Endothelial cell of umbilical vein (primary cell): ENCODE data around the gene ACTR3C. TPM values are rescaled to one million over a fixed set of nuclear protein-coding genes. Genes with fewer than 3 reads are reported as not detected.

Experiments
- BruUV-seq: library from RNA; stranded (reverse); fragments of 400-500 nt; replicated peaks from 2 replicates; lab custom pipeline; 2021; lab: Mats Ljungman, UMichigan
- CTCF ChIA-PET: fragments of 300-600, 350-600 bp; sonication (Branson Sonifier 250); formaldehyde crosslinking; loops from one replicate; lab custom pipeline; 2021; ENCODE audit warnings: antibody characterized with exemption, inconsistent platforms; lab: Charles Lee
- POLR2A ChIA-PET: fragments of 300-600, 350-600 bp; sonication (Branson Sonifier 250); formaldehyde crosslinking; loops from one replicate; lab custom pipeline; 2021; ENCODE audit warnings: antibody characterized with exemption, inconsistent platforms; lab: Charles Lee
- DNase-seq: peaks from one replicate; pipeline ENCODE4 v3.0.0-alpha.2; 2011; ENCODE audit warnings: low read depth, low spot score
- FAIRE-seq: peaks from 2 replicates; lab custom pipeline; 2011; peaks lifted over from hg19 to GRCh38; lab: Jason Lieb, UNC
- H2AFZ ChIP-seq: 2 replicates; pipeline ENCODE4 v1.6.0; 2012; ENCODE audit warnings: low read depth, low read length, control low read depth, inconsistent platforms
- H3K27ac ChIP-seq: 2 replicates; pipeline ENCODE4 v1.5.1; 2011; ENCODE audit warnings: low read depth, mild to moderate bottlenecking, control low read depth, low read length, moderate library complexity; ENCODE audit not compliant: insufficient read depth
- H3K27me3 ChIP-seq, 2 experiments: 2 replicates each; pipeline versions ENCODE4 v1.6.0 to v1.6.1; 2011; ENCODE audit warnings: low read length in 2 of 2, mixed read lengths in 1 of 2; ENCODE audit not compliant: control insufficient read depth in 2 of 2, insufficient read depth in 2 of 2
- H3K36me3 ChIP-seq, 2 experiments: 2 replicates in 1 of 2; 3 replicates in 1 of 2; pipeline ENCODE4 v1.5.1; 2011; ENCODE audit warnings: low read length in 2 of 2, mild to moderate bottlenecking in 1 of 2, moderate library complexity in 1 of 2; ENCODE audit not compliant: control insufficient read depth in 2 of 2, insufficient read depth in 2 of 2; ENCODE audit errors: extremely low read depth in 1 of 2
- H3K4me1 ChIP-seq: 3 replicates; pipeline ENCODE4 v1.5.1; 2011; ENCODE audit warnings: mild to moderate bottlenecking, low read length; ENCODE audit not compliant: control insufficient read depth, insufficient read depth; ENCODE audit errors: extremely low read depth
- H3K4me2 ChIP-seq: 2 replicates; pipeline ENCODE4 v1.6.1; 2011; ENCODE audit warnings: low read length, control low read depth, mixed read lengths; ENCODE audit not compliant: insufficient read depth
- H3K4me3 ChIP-seq, 3 experiments: fragments of 200-600 bp in 1 of 3; sonication (generic), shearing (Covaris generic) in 1 of 3; replicated peaks in 1 of 3; 2 replicates each; pipeline ENCODE4 v1.5.1; 2011 to 2016; ENCODE audit warnings: control low read depth in 3 of 3, low read length in 3 of 3, mild to moderate bottlenecking in 2 of 3, inconsistent platforms in 1 of 3, low read depth in 1 of 3, moderate library complexity in 1 of 3; ENCODE audit not compliant: insufficient read depth in 1 of 3
- H3K79me2 ChIP-seq: 2 replicates; pipeline ENCODE4 v1.6.0; 2012; ENCODE audit warnings: low read length, inconsistent platforms; ENCODE audit not compliant: control insufficient read depth, insufficient read depth
- H3K9ac ChIP-seq: replicated peaks from 2 replicates; pipeline ENCODE3; 2011; ENCODE audit warnings: low read length, control low read depth; ENCODE audit not compliant: insufficient read depth; ENCODE audit errors: extremely low read depth
- H3K9me1 ChIP-seq: replicated peaks from 3 replicates; pipeline ENCODE4 v1.6.0; 2011; ENCODE audit warnings: mild to moderate bottlenecking, low read length; ENCODE audit not compliant: control insufficient read depth, insufficient read depth; ENCODE audit errors: extremely low read depth
- H3K9me3 ChIP-seq: replicated peaks from 2 replicates; pipeline ENCODE4 v1.5.1; 2012; ENCODE audit warnings: low read length, inconsistent platforms; ENCODE audit not compliant: control insufficient read depth, insufficient read depth
- H4K20me1 ChIP-seq: replicated peaks from 2 replicates; pipeline ENCODE3; 2011; ENCODE audit warnings: mild to moderate bottlenecking, low read length; ENCODE audit not compliant: control insufficient read depth, insufficient read depth; ENCODE audit errors: extremely low read depth
- EZH2 ChIP-seq: IDR thresholded peaks from 2 replicates; pipeline ENCODE4 v1.6.1; 2012; ENCODE audit warnings: borderline replicate concordance, low read depth, mild to moderate bottlenecking, moderate library complexity, low read length, inconsistent platforms; ENCODE audit not compliant: severe bottlenecking
- FOS ChIP-seq: IDR thresholded peaks from 2 replicates; pipeline ENCODE4 v1.6.1; 2011; ENCODE audit warnings: mild to moderate bottlenecking, low read length, moderate library complexity, borderline replicate concordance; ENCODE audit not compliant: insufficient read depth
- GATA2 ChIP-seq: IDR thresholded peaks from 2 replicates; pipeline ENCODE4 v1.7.0; 2011; ENCODE audit warnings: low read depth, mild to moderate bottlenecking, moderate library complexity, mixed read lengths, low read length; ENCODE audit not compliant: insufficient read length, insufficient read depth
- JUN ChIP-seq: IDR thresholded peaks from 2 replicates; pipeline ENCODE4 v1.6.1; 2011; ENCODE audit warnings: borderline replicate concordance, low read depth; ENCODE audit not compliant: insufficient read length, insufficient read depth
- MYC ChIP-seq: IDR thresholded peaks from one replicate; pipeline ENCODE4 v1.6.1; 2011; ENCODE audit warnings: mild to moderate bottlenecking, low read depth, low read length
- POLR2A ChIP-seq: IDR thresholded peaks from 2 replicates; pipeline ENCODE4 v1.6.1; 2012; ENCODE audit warnings: low read depth, mild to moderate bottlenecking, control low read depth, low read length
- POLR2AphosphoS5 ChIP-seq: IDR thresholded peaks from 2 replicates; pipeline ENCODE4 v1.6.1; 2012; ENCODE audit warnings: low read depth, mild to moderate bottlenecking, control low read depth, low read length, moderate library complexity; ENCODE audit not compliant: insufficient read depth
- dilution Hi-C: fragments of 300-500 bp; cut with MboI; formaldehyde crosslinking; loops from one replicate; pipeline ENCODE4 v1.15.0; 2019; ENCODE audit warnings: low sequenced_read_pairs; ENCODE audit not compliant: extremely low pct_ligation_motif_present
- intact Hi-C: fragments of 100-400 bp; cut with micrococcal nuclease; formaldehyde crosslinking; loops from one replicate; pipeline ENCODE4 v1.10.0; 2022
- polyA plus RNA-seq, 4 experiments: library from polyadenylated mRNA; depleted of rRNA in 3 of 4; stranded (reverse) in 3 of 4; unstranded in 1 of 4; fragments of >200 nt; gene quantifications; 2 replicates each; pipeline versions ENCODE4 v1.2.1 to v1.2.3, GENCODE V29; 2011 to 2012; ENCODE audit warnings: missing spikeins in 1 of 4
- total RNA-seq: library from RNA; stranded (reverse); gene quantifications from 2 replicates; pipeline ENCODE4 v1.2.3, GENCODE V29; 2021
- TF ChIP-seq, protein P1 (sequence below): IDR thresholded peaks from 2 replicates; pipeline ENCODE4 v1.6.1; 2011; ENCODE audit not compliant: insufficient read depth, insufficient read length
- TF ChIP-seq, protein P2 (sequence below), 2 donors: IDR thresholded peaks; 1 replicate in 1 of 2; 2 replicates in 1 of 2; pipeline ENCODE4 v1.5.1; 2011; ENCODE audit warnings: low read length in 2 of 2, mild to moderate bottlenecking in 2 of 2, moderate library complexity in 2 of 2, control low read depth in 1 of 2, inconsistent platforms in 1 of 2, low read depth in 1 of 2; ENCODE audit not compliant: insufficient read depth in 1 of 2; ENCODE audit errors: extremely low read depth in 1 of 2

ACTR3C gene
- total and polyA plus RNA-seq, 2 donors (not counting 3 experiments of a cell fraction or from before 2014, with no cell fraction given) = 0.33 TPM; not detected in 1

DNA sequence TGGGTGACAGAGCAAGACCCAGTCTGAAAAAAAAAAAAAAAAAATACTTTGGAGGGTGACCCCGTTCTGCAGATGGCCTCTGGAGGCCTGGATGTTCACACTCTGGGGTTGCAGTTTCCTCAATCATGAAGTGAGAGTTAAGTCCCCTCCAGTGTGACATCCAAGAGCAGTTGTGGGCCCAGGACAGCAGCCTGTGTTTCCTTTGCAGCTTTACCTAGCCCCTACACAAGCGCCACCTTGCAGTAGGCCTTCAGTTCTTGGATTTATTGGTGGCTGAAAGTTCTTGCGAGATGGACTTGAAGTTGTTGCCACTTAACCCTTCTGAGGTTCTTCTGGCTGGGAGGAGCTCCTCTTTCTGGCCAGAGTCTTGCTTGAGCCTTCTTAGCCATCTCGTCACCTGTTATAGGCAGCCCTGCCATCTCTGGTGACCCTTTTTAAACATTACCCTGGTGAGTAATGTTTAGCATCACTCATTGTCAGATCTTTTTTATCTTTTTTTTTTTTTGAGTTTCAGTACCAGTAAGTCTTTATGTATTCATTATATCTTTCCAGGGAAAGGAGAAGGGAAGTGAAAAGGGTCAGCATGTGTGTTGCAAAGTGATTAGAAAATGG, 3.4 kb upstream of the ACTR3C start:
- CTCF ChIA-PET = no interaction called here
- FAIRE-seq = no peak
- H3K9me3 ChIP-seq = no peaks in the 10 kb centered on the region
- no peak overlapping the region for H3K27ac ChIP-seq
- DNase-seq = no peak
- peaks cover 3% of the 10 kb centered on the region for H3K4me1 ChIP-seq
- POLR2A ChIA-PET = no interaction called here
- H3K27me3 ChIP-seq = no peaks in the 10 kb centered on the region
- no TSS peak for BruUV-seq
- intact Hi-C loops = no loop called here
- no peak overlapping the region for H3K4me3 ChIP-seq
- no peak overlapping the region for H2AFZ ChIP-seq
- TF ChIP-seq JUN = no peak
- TF ChIP-seq EZH2 = no peak
- no peak for TF ChIP-seq MYC
- TF ChIP-seq GATA2 = no peak
- TF ChIP-seq FOS = no peak
- H3K9ac ChIP-seq = no peak overlapping the region
- H4K20me1 ChIP-seq = no peaks in the 10 kb centered on the region
- H3K9me1 ChIP-seq = no peaks in the 10 kb centered on the region
- H3K79me2 ChIP-seq = no peaks in the 10 kb centered on the region
- H3K4me2 ChIP-seq = no peak overlapping the region
- dilution Hi-C loops = no loop called here
- no peaks in the 10 kb centered on the region for H3K36me3 ChIP-seq

DNA sequence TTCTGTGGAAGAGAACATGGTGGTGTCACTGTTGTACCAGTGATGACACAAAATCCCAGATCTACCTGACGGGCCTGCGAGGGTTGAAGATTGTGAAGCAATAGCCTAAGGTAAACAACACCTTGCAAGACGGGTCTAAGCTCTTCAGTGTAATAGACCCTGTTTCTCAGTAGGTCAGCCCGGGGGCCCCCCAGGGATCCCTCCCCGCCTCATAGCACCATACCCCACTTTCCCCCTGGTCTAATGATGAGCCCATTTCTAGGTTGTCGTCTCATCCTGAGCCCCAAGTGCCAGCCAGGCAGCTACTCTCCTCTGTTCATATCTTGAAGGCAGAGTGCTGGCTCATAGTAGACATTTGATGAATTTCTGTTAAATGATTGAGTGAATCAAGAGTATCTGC, 2.6 kb upstream of the ACTR3C start:
- H3K9me3 ChIP-seq = no peaks in the 10 kb centered on the region
- no peak overlapping the region for H3K9ac ChIP-seq
- H3K9me1 ChIP-seq = no peaks in the 10 kb centered on the region
- BruUV-seq = no TSS peak
- DNase-seq (no peak), FAIRE-seq (no peak)
- no peak overlapping the region for H2AFZ ChIP-seq
- H3K4me3 ChIP-seq = no peak overlapping the region
- no peak overlapping the region for H3K27ac ChIP-seq
- no peak overlapping the region for H3K4me2 ChIP-seq
- no peak for TF ChIP-seq JUN
- no peak for TF ChIP-seq POLR2AphosphoS5
- TF ChIP-seq, protein P1, sequence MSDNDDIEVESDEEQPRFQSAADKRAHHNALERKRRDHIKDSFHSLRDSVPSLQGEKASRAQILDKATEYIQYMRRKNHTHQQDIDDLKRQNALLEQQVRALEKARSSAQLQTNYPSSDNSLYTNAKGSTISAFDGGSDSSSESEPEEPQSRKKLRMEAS = no peak
- no peak for TF ChIP-seq POLR2A
- no peak for TF ChIP-seq FOS
- no peak for TF ChIP-seq GATA2
- TF ChIP-seq, protein P2, sequence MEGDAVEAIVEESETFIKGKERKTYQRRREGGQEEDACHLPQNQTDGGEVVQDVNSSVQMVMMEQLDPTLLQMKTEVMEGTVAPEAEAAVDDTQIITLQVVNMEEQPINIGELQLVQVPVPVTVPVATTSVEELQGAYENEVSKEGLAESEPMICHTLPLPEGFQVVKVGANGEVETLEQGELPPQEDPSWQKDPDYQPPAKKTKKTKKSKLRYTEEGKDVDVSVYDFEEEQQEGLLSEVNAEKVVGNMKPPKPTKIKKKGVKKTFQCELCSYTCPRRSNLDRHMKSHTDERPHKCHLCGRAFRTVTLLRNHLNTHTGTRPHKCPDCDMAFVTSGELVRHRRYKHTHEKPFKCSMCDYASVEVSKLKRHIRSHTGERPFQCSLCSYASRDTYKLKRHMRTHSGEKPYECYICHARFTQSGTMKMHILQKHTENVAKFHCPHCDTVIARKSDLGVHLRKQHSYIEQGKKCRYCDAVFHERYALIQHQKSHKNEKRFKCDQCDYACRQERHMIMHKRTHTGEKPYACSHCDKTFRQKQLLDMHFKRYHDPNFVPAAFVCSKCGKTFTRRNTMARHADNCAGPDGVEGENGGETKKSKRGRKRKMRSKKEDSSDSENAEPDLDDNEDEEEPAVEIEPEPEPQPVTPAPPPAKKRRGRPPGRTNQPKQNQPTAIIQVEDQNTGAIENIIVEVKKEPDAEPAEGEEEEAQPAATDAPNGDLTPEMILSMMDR (IDR thresholded peaks at IDR 0.05; ENCODE audit: extremely low read depth in 1 of 2, insufficient read depth in 1 of 2, low read depth in 1 of 2, low read length in 2 of 2) = no peak
- TF ChIP-seq EZH2 = no peak
- no peak for TF ChIP-seq MYC
- POLR2A ChIA-PET = interaction anchor here (0.6 kb wide), 1 partner anchor 9 kb away, joined by 11 read pairs; no protein-coding TSS in a partner anchor
- no peaks in the 10 kb centered on the region for H3K36me3 ChIP-seq
- H3K27me3 ChIP-seq = no peaks in the 10 kb centered on the region
- dilution Hi-C loops (no loop called here), intact Hi-C loops (no loop called here)
- H3K4me1 ChIP-seq = peaks cover 3% of the 10 kb centered on the region
- H4K20me1 ChIP-seq = no peaks in the 10 kb centered on the region
- H3K79me2 ChIP-seq = no peaks in the 10 kb centered on the region
- CTCF ChIA-PET = no interaction called here
